Left ventricle myocardium inferior (tissue), 1 donor: ENCODE data around the gene MBD1. TPM values are rescaled to one million over a fixed set of nuclear protein-coding genes. Genes with fewer than 3 reads are reported as not detected.

Experiments used
- DNase-seq: peaks from one replicate; pipeline ENCODE4 v3.0.0-alpha.2; 2020
- H3K27ac ChIP-seq: fragments of 200-600 bp; replicated peaks from 2 replicates; pipeline ENCODE4 v1.8.0; 2021
- H3K27me3 ChIP-seq: fragments of 200-600 bp; 2 replicates; pipeline ENCODE4 v1.8.0; 2021; ENCODE audit warnings: low read depth
- H3K36me3 ChIP-seq: fragments of 200-600 bp; 2 replicates; pipeline ENCODE4 v1.8.0; 2021
- H3K4me1 ChIP-seq: fragments of 200-600 bp; 2 replicates; pipeline ENCODE4 v1.8.0; 2021
- H3K4me3 ChIP-seq: fragments of 200-600 bp; 2 replicates; pipeline ENCODE4 v1.8.0; 2021; ENCODE audit warnings: mild to moderate bottlenecking, moderate library complexity
- H3K9me3 ChIP-seq: fragments of 200-600 bp; replicated peaks from 2 replicates; pipeline ENCODE4 v1.8.0; 2021
- CTCF ChIP-seq: fragments of 200-600 bp; IDR thresholded peaks from 2 replicates; pipeline ENCODE4 v1.8.0; 2021; ENCODE audit warnings: antibody characterized with exemption, mild to moderate bottlenecking, borderline replicate concordance
- intact Hi-C: fragments of 100-400 bp; cut with micrococcal nuclease; formaldehyde crosslinking; loops from one replicate; pipeline ENCODE4 v1.11.0; 2022
- long read RNA-seq: library from polyadenylated mRNA; unstranded; transcript quantifications from one replicate; pipeline ENCODE4 v2.0.0, GENCODE V29; 2021
- total RNA-seq: library from RNA; stranded (reverse); fragmentation: NEBNext Ultra II Directional; extraction: Animal tissue kit (Norgen Biotek cat#: 25700); gene quantifications from one replicate; pipeline ENCODE4 v1.2.1, GENCODE V29; 2021
- donor health status: DM: no; HTN: yes; CAD: no; lungs with severe emphysema.

MBD1 gene
- 50.2 TPM for total RNA-seq
- long read RNA-seq, full-length matches to known transcripts, result 23 of 120 reads
- long read RNA-seq, partial matches to known transcripts, result 35 of 120 reads
- long read RNA-seq, other reads (novel, unspliced or antisense), result 62 of 120 reads

GRCh38 chr18:50281295-50281971, at the start of gene MBD1:
MBD1 (minus strand) TSS chr18:50281523; CDS start chr18:50279992, 1,531 bp downstream.
- H3K9me3 ChIP-seq, result no peaks in the 10 kb centered on the region
- peak within 1 kb of the TSS; percentile 96 for H3K27ac ChIP-seq
- no peaks in the 10 kb centered on the region for H3K27me3 ChIP-seq
- H3K4me1 ChIP-seq, result peaks cover 36% of the 10 kb centered on the region
- peak; percentile 96 for DNase-seq
- intact Hi-C loops, result no loop called here
- peaks cover 66% of the 10 kb centered on the region for H3K36me3 ChIP-seq
- H3K4me3 ChIP-seq, result peak within 1 kb of the TSS; percentile 99
- peak; percentile 57 for TF ChIP-seq CTCF

GRCh38 chr18:50330176-50330575, 48.9 kb upstream of the MBD1 start:
- H3K9me3 ChIP-seq, result peaks cover 5% of the 10 kb centered on the region
- H3K27ac ChIP-seq, result no peak overlapping the region
- no peaks in the 10 kb centered on the region for H3K36me3 ChIP-seq
- no peak overlapping the region for H3K4me3 ChIP-seq
- H3K4me1 ChIP-seq, result no peaks in the 10 kb centered on the region
- no peak for DNase-seq
- peaks cover 8% of the 10 kb centered on the region for H3K27me3 ChIP-seq
- intact Hi-C loops, result no loop called here
- TF ChIP-seq CTCF, result no peak

- no peaks in the 10 kb centered on the region for H3K4me1 ChIP-seq
- intact Hi-C loops, result no loop called here
- no peak for TF ChIP-seq CTCF
Observed at GRCh38 chr18:50327983-50328382, 46.7 kb upstream of the MBD1 start.

GRCh38 chr18:50320719-50321118, 39.4 kb upstream of the MBD1 start:
- no peaks in the 10 kb centered on the region for H3K9me3 ChIP-seq
- peaks cover 11% of the 10 kb centered on the region for H3K27me3 ChIP-seq
- intact Hi-C loops, result no loop called here
- DNase-seq, result no peak
- H3K4me3 ChIP-seq, result no peak overlapping the region
- H3K27ac ChIP-seq, result no peak overlapping the region
- no peaks in the 10 kb centered on the region for H3K4me1 ChIP-seq
- H3K36me3 ChIP-seq, result no peaks in the 10 kb centered on the region
- TF ChIP-seq CTCF, result no peak

More at GRCh38 chr18:50327983-50328382, 46.7 kb upstream of the MBD1 start:
- Histone ChIP-seq H3K9me3 (peaks cover 5% of the 10 kb centered on the region), H3K36me3 (no peaks in the 10 kb centered on the region), H3K4me3 (no peak overlapping the region), H3K27ac (no peak overlapping the region), H3K27me3 (peaks cover 8% of the 10 kb centered on the region)
- no peak for DNase-seq

- H3K4me1 ChIP-seq, result no peaks in the 10 kb centered on the region
- no peak for DNase-seq
- peaks cover 18% of the 10 kb centered on the region for H3K27me3 ChIP-seq
- H3K36me3 ChIP-seq, result no peaks in the 10 kb centered on the region
- TF ChIP-seq CTCF, result no peak
- no peak overlapping the region for H3K27ac ChIP-seq
- intact Hi-C loops, result no loop called here
- no peak overlapping the region for H3K4me3 ChIP-seq
- H3K9me3 ChIP-seq, result no peaks in the 10 kb centered on the region
Observed at GRCh38 chr18:50315100-50315871, 34.0 kb upstream of the MBD1 start.
